Choroid plexus epithelial cell (primary cell): Measurements from ENCODE around the gene UTS2R.

ENCODE experiments used
- DNase-seq: peaks from one replicate; pipeline ENCODE4 v3.0.0-alpha.2; 2010; ENCODE audit warnings: low read depth
- H3K4me3 ChIP-seq: 2 replicates; pipeline ENCODE4 v1.5.1; 2011; ENCODE audit warnings: low read depth, mild to moderate bottlenecking, control low read depth, low read length, moderate library complexity
- TF ChIP-seq, protein P1 (sequence below): conservative IDR thresholded peaks from 2 replicates; pipeline ENCODE4 v1.5.1; 2011; ENCODE audit warnings: low read depth, mild to moderate bottlenecking, control low read depth, inconsistent platforms, low read length, moderate library complexity

Gene UTS2R

DNA sequence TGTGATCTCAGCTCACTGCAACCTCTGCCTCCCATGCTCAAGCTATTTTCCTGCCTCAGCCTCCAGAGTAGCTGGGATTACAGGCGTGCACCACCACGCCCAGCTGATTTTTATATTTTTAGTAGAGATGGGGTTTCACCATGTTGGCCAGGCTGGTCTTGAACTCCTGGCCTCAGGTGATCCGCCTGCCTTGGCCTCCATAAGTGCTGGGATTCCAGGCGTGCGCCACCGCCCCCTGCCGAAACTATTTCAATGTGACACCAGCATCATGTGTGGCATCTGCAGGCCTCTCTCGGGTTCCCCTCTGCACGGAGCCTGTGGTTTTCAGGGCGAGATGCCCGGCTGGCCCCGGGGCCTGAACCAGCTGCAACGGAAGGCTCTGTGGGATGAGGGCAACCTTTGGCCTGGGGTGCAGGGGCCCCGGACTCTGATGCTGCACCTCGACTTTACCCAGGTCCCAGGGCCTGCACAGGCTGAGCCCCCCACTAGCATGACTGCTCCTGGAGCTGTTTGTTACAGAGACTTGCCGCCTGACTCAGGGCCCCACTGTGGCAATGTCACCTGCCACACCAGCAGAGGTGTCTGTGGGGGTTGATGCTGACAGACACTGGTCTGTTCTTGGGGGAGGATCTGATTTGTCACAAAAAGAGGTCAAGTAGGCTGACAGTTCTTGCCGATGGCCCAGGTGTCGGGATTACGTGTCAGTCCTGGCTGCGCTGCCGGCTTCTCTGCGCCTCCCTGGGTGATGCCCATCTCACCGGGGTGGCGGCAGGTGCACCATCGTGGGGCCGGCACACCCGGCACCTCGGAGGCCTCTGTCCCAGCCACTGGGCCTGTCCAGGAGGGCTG lies 21.2 kb upstream of the UTS2R start:
- no peak for DNase-seq

DNA sequence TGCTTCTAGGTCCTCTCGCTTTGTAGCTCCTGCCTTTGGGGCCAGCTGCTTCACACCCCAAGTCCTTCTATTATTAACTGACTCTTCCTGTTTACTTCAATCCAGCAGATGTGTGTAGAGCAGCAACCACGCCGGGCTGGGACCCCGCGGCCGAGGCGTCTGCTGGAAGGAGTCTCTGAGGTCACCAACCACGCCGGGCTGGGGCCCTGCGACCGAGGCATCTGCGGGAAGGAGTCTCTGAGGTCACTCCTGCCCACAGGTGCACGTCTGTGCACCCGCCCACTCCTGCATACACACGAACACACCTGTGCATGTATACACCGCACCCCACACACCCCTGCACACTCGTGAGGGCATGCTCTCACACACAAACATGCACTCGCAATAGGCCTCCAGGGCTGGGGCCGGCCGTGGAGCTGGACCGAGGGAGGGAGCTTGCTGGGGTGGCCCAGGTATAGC lies 20.3 kb upstream of the UTS2R start:
- no peak overlapping the region for H3K4me3 ChIP-seq
- TF ChIP-seq, protein P1, sequence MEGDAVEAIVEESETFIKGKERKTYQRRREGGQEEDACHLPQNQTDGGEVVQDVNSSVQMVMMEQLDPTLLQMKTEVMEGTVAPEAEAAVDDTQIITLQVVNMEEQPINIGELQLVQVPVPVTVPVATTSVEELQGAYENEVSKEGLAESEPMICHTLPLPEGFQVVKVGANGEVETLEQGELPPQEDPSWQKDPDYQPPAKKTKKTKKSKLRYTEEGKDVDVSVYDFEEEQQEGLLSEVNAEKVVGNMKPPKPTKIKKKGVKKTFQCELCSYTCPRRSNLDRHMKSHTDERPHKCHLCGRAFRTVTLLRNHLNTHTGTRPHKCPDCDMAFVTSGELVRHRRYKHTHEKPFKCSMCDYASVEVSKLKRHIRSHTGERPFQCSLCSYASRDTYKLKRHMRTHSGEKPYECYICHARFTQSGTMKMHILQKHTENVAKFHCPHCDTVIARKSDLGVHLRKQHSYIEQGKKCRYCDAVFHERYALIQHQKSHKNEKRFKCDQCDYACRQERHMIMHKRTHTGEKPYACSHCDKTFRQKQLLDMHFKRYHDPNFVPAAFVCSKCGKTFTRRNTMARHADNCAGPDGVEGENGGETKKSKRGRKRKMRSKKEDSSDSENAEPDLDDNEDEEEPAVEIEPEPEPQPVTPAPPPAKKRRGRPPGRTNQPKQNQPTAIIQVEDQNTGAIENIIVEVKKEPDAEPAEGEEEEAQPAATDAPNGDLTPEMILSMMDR: no peak
- no peak for DNase-seq

More for the DNA sequence above, 21.2 kb upstream of the UTS2R start:
- TF ChIP-seq, protein P1: no peak
- H3K4me3 ChIP-seq: no peak overlapping the region

DNA sequence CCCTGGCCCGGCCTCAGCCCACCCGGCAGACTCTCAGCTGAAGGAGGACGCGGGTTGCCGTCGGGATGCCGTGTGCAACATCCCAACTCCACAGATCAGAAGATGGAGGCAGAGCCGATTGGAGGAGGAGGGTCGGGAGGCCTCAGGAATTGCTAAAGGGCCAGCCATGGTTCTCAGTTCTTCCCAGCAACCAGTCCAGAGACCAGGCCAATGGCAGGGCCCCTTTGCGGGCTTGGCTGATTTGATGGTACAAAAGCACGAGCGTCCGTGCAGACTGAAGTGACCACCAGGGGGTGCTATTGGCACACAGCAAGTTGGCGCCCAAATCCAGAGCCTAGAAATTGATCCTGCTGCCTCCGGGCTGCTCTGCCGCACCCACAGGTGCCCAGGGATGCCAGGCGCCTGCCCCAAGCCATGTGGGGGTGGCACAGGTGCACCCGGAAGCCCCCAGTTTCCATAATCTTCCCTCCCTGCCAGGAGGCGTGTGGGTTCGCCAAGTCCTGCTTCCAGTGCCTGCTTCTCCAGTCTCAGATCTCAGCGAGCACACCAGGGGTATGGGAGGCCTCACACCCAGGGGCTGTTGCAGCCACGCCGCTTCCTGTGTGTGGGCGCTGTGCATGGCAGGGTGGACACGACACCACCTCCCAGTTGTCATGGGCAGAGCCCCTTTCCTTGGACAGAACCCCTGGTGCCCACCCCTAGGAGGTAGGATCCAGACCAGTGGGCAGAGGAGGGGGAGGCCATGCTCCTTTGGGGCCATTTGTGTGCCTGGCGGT lies 19.7 kb upstream of the UTS2R start:
- DNase-seq: peak; percentile 96
- H3K4me3 ChIP-seq: no peak overlapping the region
- TF ChIP-seq, protein P1: peak; percentile 93

DNA sequence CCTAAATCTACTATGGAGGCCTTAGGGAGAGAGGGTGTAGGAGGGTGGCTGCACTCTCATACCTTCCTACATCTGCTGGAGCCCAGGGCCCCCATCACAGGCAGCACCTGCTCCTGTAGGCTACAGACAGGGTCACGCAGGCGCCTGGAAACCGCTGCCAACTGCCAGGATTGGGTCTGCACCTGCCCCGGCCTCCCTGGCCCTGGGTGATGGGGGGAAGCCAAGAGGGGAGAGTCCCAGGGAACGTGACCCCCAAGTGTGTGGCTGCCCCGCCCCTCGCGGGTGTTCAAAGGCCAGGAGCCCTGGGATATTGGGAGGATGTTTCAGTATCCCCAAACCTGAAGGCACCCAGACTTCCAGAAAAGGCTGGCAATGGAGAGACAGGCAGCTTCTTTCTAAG lies 18.1 kb upstream of the UTS2R start:
- H3K4me3 ChIP-seq: no peak overlapping the region
- TF ChIP-seq, protein P1: no peak
- DNase-seq: no peak

DNA sequence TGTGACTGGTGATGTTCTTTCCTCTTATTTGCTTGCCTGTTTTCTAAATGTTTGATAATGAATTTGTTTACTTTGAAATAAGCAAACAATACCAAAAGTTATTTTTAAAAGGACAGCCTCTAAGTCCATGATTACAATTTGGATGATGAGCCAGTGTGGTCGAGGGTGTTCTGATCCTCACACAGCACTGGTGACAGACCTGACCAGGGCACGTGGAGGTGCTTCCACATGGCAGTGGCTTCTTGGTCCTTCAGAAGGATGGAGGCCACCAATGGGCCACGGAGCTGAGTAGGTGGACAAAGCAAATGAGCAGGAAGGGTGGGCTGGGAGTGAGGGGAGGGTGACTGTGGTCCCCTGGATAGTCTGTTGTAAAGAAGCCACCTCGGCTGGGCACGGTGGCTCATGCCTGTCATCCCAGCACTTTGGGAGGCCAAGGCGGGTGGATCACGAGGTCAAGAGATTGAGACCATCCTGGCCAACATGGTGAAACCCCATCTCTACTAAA lies 16.7 kb upstream of the UTS2R start:
- TF ChIP-seq, protein P1: no peak
- no peak for DNase-seq
- H3K4me3 ChIP-seq: no peak overlapping the region

DNA sequence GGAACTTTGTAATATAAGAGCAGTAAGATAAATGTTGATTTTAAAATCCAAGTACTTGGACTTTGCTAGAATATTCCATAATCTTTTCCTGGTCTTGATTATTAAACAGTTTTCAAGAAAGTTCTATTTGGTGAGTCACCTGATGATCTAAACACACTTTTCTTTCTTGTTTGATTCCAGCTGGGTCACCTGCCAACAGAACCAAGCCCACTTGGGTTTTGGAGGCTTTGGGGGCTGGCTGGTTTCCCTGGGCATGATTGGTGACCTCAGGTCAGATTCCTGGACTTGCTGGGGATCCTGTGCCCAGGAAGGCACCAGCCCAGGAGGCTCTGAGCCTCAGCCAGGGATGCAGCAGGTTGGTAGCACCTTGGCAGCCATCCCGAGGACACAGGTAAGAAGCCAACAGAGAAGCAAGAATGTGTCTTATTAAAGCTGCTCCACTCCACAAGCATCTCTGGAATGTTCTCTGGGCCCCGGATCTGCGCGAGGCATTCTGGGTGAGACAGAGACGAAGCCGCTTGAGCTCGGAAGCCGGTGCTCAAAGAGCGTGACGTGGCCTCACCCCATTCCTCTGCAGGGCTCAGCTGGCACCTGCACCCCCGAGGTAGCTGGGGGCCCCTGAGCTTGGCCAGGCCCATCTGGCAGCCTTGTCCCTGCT lies 15.7 kb upstream of the UTS2R start:
- DNase-seq: peak; percentile 22

More for the DNA sequence above, 15.7 kb upstream of the UTS2R start:
- no peak overlapping the region for H3K4me3 ChIP-seq
- TF ChIP-seq, protein P1: no peak
